Stimulated activated CD4-positive, alpha-beta T cell treated with anti-CD3 and anti-CD28 coated beads, Interleukin-2, amount 100 ng/mL, for 4 hours (primary cell): Measurements from ENCODE around the gene C6orf47.

Source experiments
- DNase-seq: peaks from one replicate; pipeline ENCODE4 v3.0.0-alpha.2; 2020; ENCODE audit warnings: low read depth

C6orf47 gene

GRCh38 chr6:31636698-31637596, 23.6 kb downstream of the C6orf47 start:
- no peak for DNase-seq

- no peak for DNase-seq
Measured at GRCh38 chr6:31634969-31635575, 25.5 kb downstream of the C6orf47 start.

- no peak for DNase-seq
Measured at GRCh38 chr6:31634131-31634530, 26.4 kb downstream of the C6orf47 start.

- DNase-seq, result no peak
Measured at GRCh38 chr6:31633447-31633846, 27.1 kb downstream of the C6orf47 start.

GRCh38 chr6:31632279-31632946, 28.2 kb downstream of the C6orf47 start:
- DNase-seq, result no peak

GRCh38 chr6:31631681-31632278, 28.8 kb downstream of the C6orf47 start:
- DNase-seq, result no peak

- DNase-seq, result no peak
Measured at GRCh38 chr6:31631209-31631608, 29.4 kb downstream of the C6orf47 start.

- DNase-seq, result no peak
Measured at GRCh38 chr6:31630177-31630934, 30.2 kb downstream of the C6orf47 start.

- DNase-seq, result no peak
Measured at GRCh38 chr6:31629014-31629413, 31.6 kb downstream of the C6orf47 start.

- DNase-seq, result no peak
Measured at GRCh38 chr6:31627690-31628287, 32.8 kb downstream of the C6orf47 start.

GRCh38 chr6:31626952-31627351, 33.6 kb downstream of the C6orf47 start:
- DNase-seq, result no peak

GRCh38 chr6:31624070-31624469, 36.5 kb downstream of the C6orf47 start:
- DNase-seq, result no peak

- DNase-seq, result no peak
Measured at GRCh38 chr6:31622684-31623091, 37.9 kb downstream of the C6orf47 start.

- no peak for DNase-seq
Measured at GRCh38 chr6:31621991-31622390, 38.6 kb downstream of the C6orf47 start.

GRCh38 chr6:31621320-31621939, 39.1 kb downstream of the C6orf47 start:
- no peak for DNase-seq

- no peak for DNase-seq
Measured at GRCh38 chr6:31620586-31621319, 39.8 kb downstream of the C6orf47 start, which contains the start of gene PRRC2A. Gene PRRC2A (plus strand): TSS chr6:31620715. CDS start chr6:31622790, 2,075 bp downstream.

- peak; percentile 95 for DNase-seq
Measured at GRCh38 chr6:31619805-31620585, 40.6 kb downstream of the C6orf47 start.

GRCh38 chr6:31617010-31617409, 43.6 kb downstream of the C6orf47 start:
- no peak for DNase-seq

GRCh38 chr6:31615748-31616147, 44.8 kb downstream of the C6orf47 start:
- no peak for DNase-seq
